Spleen (tissue), 7 donors: ENCODE data around the gene SNX8.

ENCODE experiments used
- POLR2A ChIP-seq, 3 donors: fragments of 450-650 bp; IDR thresholded peaks; one replicate each; pipeline ENCODE4 v1.5.1; 2017; ENCODE audit warnings: antibody characterized with exemption in 3 of 3, mild to moderate bottlenecking in 1 of 3
- TF ChIP-seq, protein P1 (sequence below), 11 experiments: fragments of 200-600 bp in 7 of 11; fragments of 450-650 bp in 4 of 11; sonication (generic) in 4 of 11; IDR thresholded peaks in 8 of 11; conservative IDR thresholded peaks in 3 of 11; 1 replicate in 7 of 11; 2 replicates in 4 of 11; pipeline versions ENCODE4 v1.4.0 to v1.8.0; 2016 to 2021; ENCODE audit warnings: antibody characterized with exemption in 11 of 11, inconsistent platforms in 4 of 11, mild to moderate bottlenecking in 1 of 11
- donor health status: DM: no; HTN: no; CAD: no; lungs with moderate emphysema.
- donor health status: DM: no; HTN: no; CAD: no.
- donor health status: DM: no; HTN: no; CAD: no.

DNA sequence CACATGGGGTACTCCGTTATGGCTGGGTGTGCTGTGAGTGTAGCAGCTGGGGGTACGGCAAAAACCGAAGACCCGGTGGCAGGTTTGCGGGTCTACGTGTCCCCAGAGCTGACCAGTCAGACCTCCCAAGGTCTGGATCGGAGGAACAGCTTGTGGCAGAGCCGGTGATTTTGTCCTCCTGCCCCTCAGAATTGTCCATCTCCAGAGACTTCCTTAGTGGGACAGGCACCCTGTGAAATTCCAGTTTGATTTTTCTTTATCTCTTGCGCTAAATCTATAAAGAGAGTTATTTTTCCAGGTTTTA is 41.4 kb upstream of the SNX8 start:
- no peak for TF ChIP-seq POLR2A (IDR thresholded peaks at IDR 0.05)
- TF ChIP-seq, protein P1, sequence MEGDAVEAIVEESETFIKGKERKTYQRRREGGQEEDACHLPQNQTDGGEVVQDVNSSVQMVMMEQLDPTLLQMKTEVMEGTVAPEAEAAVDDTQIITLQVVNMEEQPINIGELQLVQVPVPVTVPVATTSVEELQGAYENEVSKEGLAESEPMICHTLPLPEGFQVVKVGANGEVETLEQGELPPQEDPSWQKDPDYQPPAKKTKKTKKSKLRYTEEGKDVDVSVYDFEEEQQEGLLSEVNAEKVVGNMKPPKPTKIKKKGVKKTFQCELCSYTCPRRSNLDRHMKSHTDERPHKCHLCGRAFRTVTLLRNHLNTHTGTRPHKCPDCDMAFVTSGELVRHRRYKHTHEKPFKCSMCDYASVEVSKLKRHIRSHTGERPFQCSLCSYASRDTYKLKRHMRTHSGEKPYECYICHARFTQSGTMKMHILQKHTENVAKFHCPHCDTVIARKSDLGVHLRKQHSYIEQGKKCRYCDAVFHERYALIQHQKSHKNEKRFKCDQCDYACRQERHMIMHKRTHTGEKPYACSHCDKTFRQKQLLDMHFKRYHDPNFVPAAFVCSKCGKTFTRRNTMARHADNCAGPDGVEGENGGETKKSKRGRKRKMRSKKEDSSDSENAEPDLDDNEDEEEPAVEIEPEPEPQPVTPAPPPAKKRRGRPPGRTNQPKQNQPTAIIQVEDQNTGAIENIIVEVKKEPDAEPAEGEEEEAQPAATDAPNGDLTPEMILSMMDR (IDR thresholded peaks at IDR 0.05 in 8 of 11, conservative IDR thresholded peaks at IDR 0.05 in 3 of 11): no peak
